Measurements from ENCODE around the gene ANLN.

The ANLN gene

GRCh38 chr7:36408589-36408988 lies 18.9 kb downstream of the ANLN start:
- no peak for TF ChIP-seq CTCF (IDR thresholded peaks at IDR 0.05; ENCODE audit: insufficient read depth, missing control alignments)
- DNase-seq (ENCODE audit: insufficient read length, low spot score) (no peak), FAIRE-seq (no peak)

GRCh38 chr7:36409180-36409579 lies 19.5 kb downstream of the ANLN start:
- no peak for FAIRE-seq
- no peak for DNase-seq (ENCODE audit: insufficient read length, low spot score)
- no peak for TF ChIP-seq CTCF (IDR thresholded peaks at IDR 0.05; ENCODE audit: insufficient read depth, missing control alignments)

- TF ChIP-seq CTCF (IDR thresholded peaks at IDR 0.05; ENCODE audit: insufficient read depth, missing control alignments), result no peak
- no peak for DNase-seq (ENCODE audit: insufficient read length, low spot score)
- no peak for FAIRE-seq
Observed at GRCh38 chr7:36415144-36415543, 25.5 kb downstream of the ANLN start.

- FAIRE-seq, result no peak
- DNase-seq (ENCODE audit: insufficient read length, low spot score), result no peak
- no peak for TF ChIP-seq CTCF (IDR thresholded peaks at IDR 0.05; ENCODE audit: insufficient read depth, missing control alignments)
Observed at GRCh38 chr7:36416251-36416650, 26.6 kb downstream of the ANLN start.

- FAIRE-seq (no peak), DNase-seq (ENCODE audit: insufficient read length, low spot score) (no peak)
- TF ChIP-seq CTCF (IDR thresholded peaks at IDR 0.05; ENCODE audit: insufficient read depth, missing control alignments), result no peak
Observed at GRCh38 chr7:36420307-36420706, 30.6 kb downstream of the ANLN start.

- no peak for TF ChIP-seq CTCF (IDR thresholded peaks at IDR 0.05; ENCODE audit: insufficient read depth, missing control alignments)
- DNase-seq (ENCODE audit: insufficient read length, low spot score) (no peak), FAIRE-seq (no peak)
Observed at GRCh38 chr7:36422072-36422471, 32.4 kb downstream of the ANLN start.

GRCh38 chr7:36423633-36424032 lies 34.0 kb downstream of the ANLN start:
- FAIRE-seq (no peak), DNase-seq (ENCODE audit: insufficient read length, low spot score) (no peak)
- no peak for TF ChIP-seq CTCF (IDR thresholded peaks at IDR 0.05; ENCODE audit: insufficient read depth, missing control alignments)
